ENCODE results near the gene ZC3H12C. TPM values are rescaled to one million over a fixed set of nuclear protein-coding genes. Genes with fewer than 3 reads are reported as not detected.

The ZC3H12C gene
- polyA plus RNA-seq, 1 donor from 2014 or later: not detected

GRCh38 chr11:110100476-110101240 is 7.5 kb downstream of the ZC3H12C start:
- peaks cover 2% of the 10 kb centered on the region for H3K36me3 Mint-ChIP-seq

GRCh38 chr11:110106713-110107274 is 13.6 kb downstream of the ZC3H12C start:
- Mint-ChIP-seq H3K4me1 (no peaks in the 10 kb centered on the region), H3K4me3 (no peak overlapping the region), H3K9me3 (peaks cover 0 to 10% (median 7%) of the 10 kb centered on the region in 3 donors), H3K36me3 (peaks cover 4% of the 10 kb centered on the region), H3K27ac (no peak overlapping the region), H3K27me3 (no peaks in the 10 kb centered on the region)

More at GRCh38 chr11:110100476-110101240, 7.5 kb downstream of the ZC3H12C start:
- no peak overlapping the region for H3K27ac Mint-ChIP-seq
- peaks cover 9% of the 10 kb centered on the region for H3K27me3 Mint-ChIP-seq
- H3K9me3 Mint-ChIP-seq: no peaks in the 10 kb centered on the region
- no peak overlapping the region for H3K4me3 Mint-ChIP-seq
- no peaks in the 10 kb centered on the region for H3K4me1 Mint-ChIP-seq

- H3K27ac Mint-ChIP-seq: no peak overlapping the region
- H3K36me3 Mint-ChIP-seq: peaks cover 2% of the 10 kb centered on the region
- H3K4me1 Mint-ChIP-seq: no peaks in the 10 kb centered on the region
- peaks cover 0 to 10% (median 7%) of the 10 kb centered on the region in 3 donors for H3K9me3 Mint-ChIP-seq
- H3K27me3 Mint-ChIP-seq: peaks cover 4% of the 10 kb centered on the region
- H3K4me3 Mint-ChIP-seq: no peak overlapping the region
Measured at GRCh38 chr11:110110854-110111253, 17.7 kb downstream of the ZC3H12C start.

- Mint-ChIP-seq H3K4me3 (no peak overlapping the region), H3K27me3 (peaks cover 6% of the 10 kb centered on the region)
Measured at GRCh38 chr11:110112457-110112856, 19.3 kb downstream of the ZC3H12C start.

GRCh38 chr11:110113505-110113904 is 20.3 kb downstream of the ZC3H12C start:
- Mint-ChIP-seq H3K4me3 (no peak overlapping the region), H3K9me3 (no peaks in the 10 kb centered on the region), H3K27me3 (peaks cover 6% of the 10 kb centered on the region), H3K4me1 (no peaks in the 10 kb centered on the region), H3K27ac (no peak overlapping the region), H3K36me3 (no peaks in the 10 kb centered on the region)

More at GRCh38 chr11:110112457-110112856, 19.3 kb downstream of the ZC3H12C start:
- peaks cover 2% of the 10 kb centered on the region for H3K36me3 Mint-ChIP-seq
- no peak overlapping the region for H3K27ac Mint-ChIP-seq
- no peaks in the 10 kb centered on the region for H3K4me1 Mint-ChIP-seq
- no peaks in the 10 kb centered on the region for H3K9me3 Mint-ChIP-seq

- H3K27me3 Mint-ChIP-seq: peaks cover 6% of the 10 kb centered on the region
- no peaks in the 10 kb centered on the region for H3K9me3 Mint-ChIP-seq
- no peak overlapping the region for H3K27ac Mint-ChIP-seq
- no peaks in the 10 kb centered on the region for H3K4me1 Mint-ChIP-seq
- no peaks in the 10 kb centered on the region for H3K36me3 Mint-ChIP-seq
- H3K4me3 Mint-ChIP-seq: no peak overlapping the region
Measured at GRCh38 chr11:110113973-110114372, 20.8 kb downstream of the ZC3H12C start.

GRCh38 chr11:110119317-110119716 is 26.1 kb downstream of the ZC3H12C start:
- Mint-ChIP-seq H3K4me1 (no peaks in the 10 kb centered on the region), H3K9me3 (no peaks in the 10 kb centered on the region), H3K4me3 (no peak overlapping the region), H3K27me3 (peaks cover 2% of the 10 kb centered on the region), H3K27ac (no peak overlapping the region), H3K36me3 (no peaks in the 10 kb centered on the region)

- Mint-ChIP-seq H3K27me3 (peaks cover 3% of the 10 kb centered on the region), H3K4me3 (no peak overlapping the region), H3K36me3 (no peaks in the 10 kb centered on the region)
Measured at GRCh38 chr11:110121204-110121603, 28.0 kb downstream of the ZC3H12C start.

GRCh38 chr11:110123003-110123402 is 29.8 kb downstream of the ZC3H12C start:
- H3K27ac Mint-ChIP-seq: no peak overlapping the region

More at GRCh38 chr11:110121204-110121603, 28.0 kb downstream of the ZC3H12C start:
- H3K4me1 Mint-ChIP-seq: no peaks in the 10 kb centered on the region
- H3K9me3 Mint-ChIP-seq: no peaks in the 10 kb centered on the region
- no peak overlapping the region for H3K27ac Mint-ChIP-seq

GRCh38 chr11:110124605-110125004 is 31.4 kb downstream of the ZC3H12C start:
- Mint-ChIP-seq H3K27ac (no peak overlapping the region), H3K36me3 (no peaks in the 10 kb centered on the region), H3K4me3 (no peak overlapping the region), H3K27me3 (peaks cover 3% of the 10 kb centered on the region), H3K4me1 (no peaks in the 10 kb centered on the region), H3K9me3 (no peaks in the 10 kb centered on the region)

More at GRCh38 chr11:110123003-110123402, 29.8 kb downstream of the ZC3H12C start:
- H3K36me3 Mint-ChIP-seq: no peaks in the 10 kb centered on the region
- peaks cover 3% of the 10 kb centered on the region for H3K27me3 Mint-ChIP-seq
- no peaks in the 10 kb centered on the region for H3K9me3 Mint-ChIP-seq
- no peaks in the 10 kb centered on the region for H3K4me1 Mint-ChIP-seq
- no peak overlapping the region for H3K4me3 Mint-ChIP-seq

- H3K9me3 Mint-ChIP-seq: no peaks in the 10 kb centered on the region
- H3K27ac Mint-ChIP-seq: no peak overlapping the region
- no peak overlapping the region for H3K4me3 Mint-ChIP-seq
- no peaks in the 10 kb centered on the region for H3K36me3 Mint-ChIP-seq
- H3K27me3 Mint-ChIP-seq: peaks cover 5% of the 10 kb centered on the region
- no peaks in the 10 kb centered on the region for H3K4me1 Mint-ChIP-seq
Measured at GRCh38 chr11:110125632-110126031, 32.4 kb downstream of the ZC3H12C start.

- Mint-ChIP-seq H3K36me3 (no peaks in the 10 kb centered on the region), H3K4me3 (no peak overlapping the region), H3K27ac (no peak overlapping the region), H3K4me1 (no peaks in the 10 kb centered on the region), H3K27me3 (peaks cover 5% of the 10 kb centered on the region), H3K9me3 (no peaks in the 10 kb centered on the region)
Measured at GRCh38 chr11:110126936-110127335, 33.7 kb downstream of the ZC3H12C start.

- H3K9me3 Mint-ChIP-seq: no peaks in the 10 kb centered on the region
- H3K27me3 Mint-ChIP-seq: peaks cover 5% of the 10 kb centered on the region
- H3K4me3 Mint-ChIP-seq: no peak overlapping the region
- no peak overlapping the region for H3K27ac Mint-ChIP-seq
- no peaks in the 10 kb centered on the region for H3K36me3 Mint-ChIP-seq
- H3K4me1 Mint-ChIP-seq: no peaks in the 10 kb centered on the region
Measured at GRCh38 chr11:110128161-110128560, 35.0 kb downstream of the ZC3H12C start.

- no peak overlapping the region for H3K4me3 Mint-ChIP-seq
- H3K36me3 Mint-ChIP-seq: no peaks in the 10 kb centered on the region
- no peak overlapping the region for H3K27ac Mint-ChIP-seq
- H3K4me1 Mint-ChIP-seq: no peaks in the 10 kb centered on the region
- no peaks in the 10 kb centered on the region for H3K9me3 Mint-ChIP-seq
- peaks cover 4% of the 10 kb centered on the region for H3K27me3 Mint-ChIP-seq
Measured at GRCh38 chr11:110130642-110131238, 37.5 kb downstream of the ZC3H12C start.

- no peaks in the 10 kb centered on the region for H3K4me1 Mint-ChIP-seq
- no peak overlapping the region for H3K4me3 Mint-ChIP-seq
- H3K27ac Mint-ChIP-seq: no peak overlapping the region
Measured at GRCh38 chr11:110131386-110132123, 38.4 kb downstream of the ZC3H12C start.

More at GRCh38 chr11:110131386-110132123, 38.4 kb downstream of the ZC3H12C start:
- Mint-ChIP-seq H3K27me3 (peaks cover 4% of the 10 kb centered on the region), H3K36me3 (no peaks in the 10 kb centered on the region), H3K9me3 (no peaks in the 10 kb centered on the region)

All from IgD-negative memory B cell (primary cell).